NCI-H526 (cell line): ENCODE measurements around the gene PPP3CB.
A peak's percentile ranks its signal among the peaks of the same experiment; 100 is the strongest.

Source experiments
- DNase-seq, 2 experiments: peaks; one replicate each; lab custom pipeline; 2025; lab: John Stamatoyannopoulos, UW

PPP3CB gene

DNA sequence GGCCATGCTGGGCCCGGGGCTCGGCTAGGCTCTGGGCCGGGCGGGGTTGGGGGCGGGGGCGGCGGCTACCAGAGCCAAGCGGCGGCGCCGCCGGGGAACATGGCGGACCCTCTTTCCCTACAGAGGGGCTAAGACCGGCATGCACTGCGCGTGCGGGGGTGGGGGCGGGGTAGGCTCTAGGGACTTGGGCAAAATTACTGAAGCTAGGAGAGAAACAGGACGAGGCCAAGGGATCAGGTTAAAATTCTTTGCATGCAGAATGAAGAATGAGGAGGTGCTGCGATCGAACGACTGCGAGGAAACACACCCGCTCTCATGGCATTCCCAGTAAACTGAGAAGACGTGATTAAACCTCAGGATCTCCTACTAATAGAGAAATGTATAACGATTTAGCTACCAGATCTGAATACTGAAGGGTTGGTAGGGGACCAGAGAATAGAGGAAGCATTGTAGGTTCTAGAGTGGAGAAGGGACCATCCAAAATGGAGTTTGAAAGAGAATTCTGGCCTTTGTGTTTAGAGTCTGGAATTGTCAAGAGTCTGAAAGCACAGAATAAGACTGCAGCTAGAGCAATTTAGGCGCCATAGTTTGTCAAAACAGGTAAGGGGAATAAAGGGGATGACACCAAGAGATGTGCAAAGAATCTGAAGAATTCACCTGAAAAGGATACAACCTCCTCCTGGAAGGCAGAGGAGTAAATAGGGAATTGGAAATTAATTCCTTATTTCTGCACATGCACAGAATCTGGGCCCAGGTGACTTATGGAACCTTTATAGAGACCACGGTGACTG lies at the start of gene PPP3CB:
Gene PPP3CB (minus strand): TSS at position 141 of the 791 bp plus-strand sequence. CDS start 135 bp downstream, at position 6.
- peak; percentile 91 to 95 for DNase-seq

- DNase-seq, result no peak
Measured at GRCh38 chr10:73545357-73545756, 49.5 kb upstream of the PPP3CB start.

DNA sequence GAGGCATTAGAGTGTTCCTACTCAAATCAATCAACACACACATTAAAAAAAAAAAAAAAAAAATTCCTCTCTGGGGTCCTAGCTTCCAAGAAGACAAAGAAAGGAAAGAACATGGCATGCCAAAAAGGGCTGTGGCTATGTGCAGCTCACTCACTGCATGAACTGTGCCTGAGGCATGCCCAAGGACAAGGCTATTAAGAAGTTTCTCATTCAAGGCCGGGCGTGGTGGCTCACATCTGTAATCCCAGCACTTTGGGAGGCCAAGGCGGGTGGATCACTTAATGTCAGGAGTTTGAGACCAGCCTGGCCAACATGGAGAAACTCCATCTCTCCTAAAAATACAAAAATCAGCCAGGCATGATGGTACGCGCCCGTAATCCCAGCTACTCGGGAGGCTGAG lies 41.9 kb upstream of the PPP3CB start:
- no peak for DNase-seq

DNA sequence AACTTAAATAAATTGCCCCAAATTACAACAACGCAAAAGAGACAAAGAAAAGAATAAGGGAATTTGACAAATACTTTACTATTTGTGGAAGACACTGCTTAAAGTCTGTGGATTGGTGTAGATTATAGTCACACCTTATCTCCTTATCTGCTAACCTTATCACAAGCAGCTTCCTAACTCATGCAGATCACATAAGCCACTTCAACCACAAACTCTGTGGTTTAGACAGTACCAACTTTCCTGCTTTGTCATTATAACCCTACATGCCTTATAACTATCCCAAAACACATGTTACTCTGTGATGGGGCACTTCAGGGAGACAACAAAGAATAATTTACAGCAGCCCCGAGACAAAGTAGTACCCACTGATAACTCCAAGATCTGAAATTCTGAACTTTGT lies 41.5 kb upstream of the PPP3CB start:
- no peak for DNase-seq

- no peak for DNase-seq
Measured at GRCh38 chr10:73534857-73535256, 39.0 kb upstream of the PPP3CB start.

- DNase-seq, result peak; percentile 57 to 73
Measured at GRCh38 chr10:73529089-73529832, 33.4 kb upstream of the PPP3CB start.

DNA sequence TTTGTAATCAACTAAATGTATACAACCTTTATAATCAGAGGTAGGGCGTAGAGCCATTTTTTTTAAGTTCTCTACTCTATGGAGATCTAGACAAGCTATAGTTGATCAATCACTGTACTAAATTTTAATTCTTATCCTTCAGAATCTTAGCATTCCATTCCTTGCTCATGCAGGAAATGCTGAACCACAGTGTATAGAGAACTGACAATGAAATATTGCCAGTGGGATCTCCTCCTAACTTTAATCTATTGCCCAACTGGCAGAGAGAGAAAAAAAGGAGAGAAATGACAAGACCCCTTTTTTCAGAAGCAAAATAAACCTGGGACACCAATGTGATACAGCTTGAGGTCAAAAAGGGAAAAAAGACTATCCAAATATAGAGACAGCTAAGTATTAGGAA lies 26.4 kb upstream of the PPP3CB start:
- no peak for DNase-seq

DNA sequence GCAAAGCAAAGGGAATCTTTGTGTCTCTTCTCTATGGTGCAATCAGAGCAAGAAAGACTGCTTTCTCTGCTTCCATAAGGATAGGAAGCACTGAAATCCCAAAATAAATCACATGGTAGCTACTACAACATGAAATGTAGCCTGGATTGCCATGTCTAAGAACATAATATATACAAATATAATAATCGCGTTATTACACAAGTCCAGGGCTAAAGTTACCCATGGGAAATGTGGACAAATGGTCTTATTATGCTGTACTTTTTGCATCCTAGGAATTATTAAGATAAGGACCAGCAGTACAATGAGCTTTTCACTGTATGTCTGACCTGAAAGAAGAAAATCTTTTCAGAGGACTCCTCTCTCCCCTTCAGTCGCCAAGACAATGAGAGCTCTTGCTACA lies 23.5 kb upstream of the PPP3CB start:
- DNase-seq, result no peak

GRCh38 chr10:73517166-73517888 lies 21.5 kb upstream of the PPP3CB start:
- DNase-seq, result no peak

DNA sequence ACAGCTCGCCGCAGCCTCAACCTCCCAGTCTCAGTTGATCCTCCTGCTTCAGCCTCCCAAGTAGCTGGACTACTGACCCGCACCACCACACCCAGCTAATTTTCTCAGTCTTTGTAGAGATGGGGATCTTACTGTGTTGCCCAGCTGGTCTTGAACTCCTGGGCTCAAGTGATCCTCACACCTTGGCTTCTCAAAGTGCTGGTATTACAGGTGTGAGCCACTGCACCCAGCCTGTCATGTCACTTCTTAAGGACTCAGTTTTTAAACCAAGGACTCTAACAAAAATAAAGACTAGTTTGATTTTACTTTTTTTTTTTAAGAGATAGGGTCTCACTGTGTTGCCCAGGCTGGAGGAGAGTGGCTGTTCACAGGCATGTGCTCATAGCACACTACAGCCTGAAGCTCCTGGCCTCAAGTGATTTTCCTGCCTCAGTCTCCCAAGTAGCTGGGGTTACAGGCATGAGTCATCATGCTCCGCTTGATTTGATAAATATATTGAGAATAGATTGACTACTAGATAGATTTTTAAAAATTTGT lies 16.5 kb upstream of the PPP3CB start:
- no peak for DNase-seq

DNA sequence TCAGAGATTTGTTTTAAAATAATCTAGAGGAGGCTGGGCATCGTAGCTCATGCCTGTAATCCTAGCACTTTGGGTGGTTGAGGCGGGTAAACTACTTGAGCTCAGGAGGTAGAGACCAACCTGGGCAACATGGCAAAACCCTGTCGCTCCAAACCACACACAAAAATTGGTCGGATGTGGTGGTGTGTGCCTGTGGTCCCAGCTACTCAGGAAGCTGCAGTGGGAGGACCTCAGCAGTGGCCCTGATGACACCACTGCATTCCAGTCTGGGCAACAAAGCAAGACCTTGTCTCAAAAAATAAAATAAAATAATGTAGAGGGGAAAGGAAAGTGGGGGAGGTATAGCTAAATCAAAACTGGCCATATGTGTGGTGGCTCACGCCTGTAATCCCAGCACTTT lies 13.9 kb upstream of the PPP3CB start:
- DNase-seq, result no peak

- DNase-seq, result no peak
Measured at GRCh38 chr10:73506491-73506890, 10.7 kb upstream of the PPP3CB start.

DNA sequence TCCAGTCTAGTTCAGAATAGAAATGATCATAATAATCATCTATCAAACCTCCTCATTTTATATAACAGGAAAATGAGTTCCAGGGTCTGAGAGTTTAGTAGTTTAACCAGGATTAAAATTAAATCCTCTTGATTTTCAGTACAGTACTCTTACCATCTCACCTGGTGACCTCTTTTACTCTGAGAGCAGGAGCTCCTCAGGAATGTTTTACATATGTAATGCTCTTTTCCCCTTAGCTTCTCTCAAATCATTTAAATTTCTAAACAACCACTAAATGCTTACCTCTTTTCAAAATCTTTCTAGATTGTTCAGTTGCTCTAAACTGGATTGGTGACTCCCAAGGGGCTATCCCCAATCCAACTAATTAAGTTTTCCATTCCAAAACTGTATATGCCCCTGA lies 10.2 kb upstream of the PPP3CB start:
- DNase-seq, result no peak

DNA sequence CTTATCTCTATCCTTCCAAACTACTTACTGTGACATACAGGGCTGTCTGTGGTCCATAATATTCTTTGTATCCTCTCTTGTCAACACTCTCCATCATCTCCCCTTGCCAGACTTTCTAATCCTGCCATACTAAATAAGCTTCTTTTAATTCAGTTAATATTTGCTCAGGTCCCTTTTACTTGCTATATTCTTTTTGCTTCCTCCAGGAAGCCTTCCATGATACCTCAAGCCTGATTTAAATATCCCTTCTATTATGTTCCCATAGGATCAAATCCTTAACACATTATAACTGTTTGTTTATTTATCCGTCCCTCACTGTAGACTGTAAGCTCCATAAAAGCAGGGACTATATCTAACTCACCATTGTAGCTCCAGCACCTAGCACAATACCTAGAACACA lies 7.2 kb upstream of the PPP3CB start:
- no peak for DNase-seq

- DNase-seq, result no peak
Measured at GRCh38 chr10:73501651-73502050, 5.8 kb upstream of the PPP3CB start.

GRCh38 chr10:73497623-73498022 lies 1.8 kb upstream of the PPP3CB start:
- no peak for DNase-seq

GRCh38 chr10:73495226-73495883 lies 469 bp downstream of the PPP3CB start:
- DNase-seq, result peak; percentile 24 to 78

DNA sequence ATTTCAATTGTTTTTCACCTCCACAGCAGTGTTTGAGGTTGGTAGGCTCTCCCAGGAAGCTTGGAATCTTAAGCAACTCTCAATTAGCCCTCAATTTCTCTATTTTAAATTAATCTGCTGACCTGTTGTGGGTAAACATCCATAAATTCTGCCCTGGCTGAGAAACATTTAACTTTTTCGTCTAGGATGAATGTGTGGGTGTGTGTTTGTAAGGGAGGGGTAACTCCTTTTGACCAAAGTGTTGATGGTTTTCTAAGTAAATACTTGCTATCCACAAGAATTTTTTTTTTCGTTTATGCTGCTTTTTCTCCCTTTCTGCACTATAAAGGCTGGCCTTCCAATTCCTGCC lies 973 bp downstream of the PPP3CB start:
- no peak for DNase-seq

GRCh38 chr10:73494213-73494612 lies 1.6 kb downstream of the PPP3CB start:
- no peak for DNase-seq

DNA sequence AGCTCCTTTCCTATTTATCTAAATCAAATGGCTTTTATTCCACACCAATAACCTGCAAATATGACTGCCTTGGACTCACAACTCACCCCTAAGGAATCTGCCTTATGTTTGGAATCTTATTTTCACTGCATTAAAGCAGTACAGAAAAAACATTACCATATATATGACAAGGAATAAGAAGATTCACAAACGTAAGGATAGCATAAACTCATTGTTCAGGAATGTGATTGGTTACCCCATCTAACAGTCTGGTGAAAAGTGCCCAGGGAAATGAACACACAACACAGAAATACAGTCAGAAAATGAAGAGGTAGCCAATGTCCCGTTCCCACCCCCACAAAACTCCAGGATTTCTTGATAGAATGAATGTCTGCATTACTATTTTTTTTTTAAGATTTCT lies 2.0 kb downstream of the PPP3CB start:
- no peak for DNase-seq

GRCh38 chr10:73486601-73487000 lies 9.2 kb downstream of the PPP3CB start:
- DNase-seq, result no peak

DNA sequence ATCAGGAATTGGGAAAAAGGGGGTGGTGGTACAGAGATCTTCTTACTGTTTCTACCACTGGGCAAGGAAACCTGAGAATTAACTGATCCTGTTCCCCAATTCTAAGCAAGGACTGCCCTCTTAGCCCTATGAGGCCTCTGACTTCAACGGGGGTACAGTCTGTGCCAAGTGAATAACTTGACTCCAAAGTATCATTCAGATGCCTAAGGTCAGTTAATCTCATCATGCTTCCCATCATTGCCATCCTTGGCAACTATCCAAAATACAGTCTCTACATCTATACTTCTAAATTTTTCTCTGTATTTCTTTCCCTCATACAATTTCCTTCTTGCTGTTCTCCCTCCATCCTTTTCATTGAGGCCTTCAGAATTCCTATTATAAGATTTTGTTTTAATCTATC lies 10.5 kb downstream of the PPP3CB start:
- DNase-seq, result no peak
